ENCODE results near the gene HINT3. TPM values are rescaled to one million over a fixed set of nuclear protein-coding genes. Genes with fewer than 3 reads are reported as not detected.

The HINT3 gene
- total RNA-seq, 1 donor from 2014 or later: 11.8 TPM

- DNase-seq (ENCODE audit: low read depth): no peak
- Histone ChIP-seq H3K36me3 (ENCODE audit: insufficient read depth, low read length) (peaks cover 5% of the 10 kb centered on the region), H3K9me3 (ENCODE audit: insufficient read depth, low read depth, low read length) (no peaks in the 10 kb centered on the region), H3K4me2 (ENCODE audit: low read length) (no peak overlapping the region), H3K4me1 (ENCODE audit: insufficient read depth, low read length) (peaks cover 8% of the 10 kb centered on the region), H3K27ac (ENCODE audit: low read depth, low read length) (peak overlapping the region; percentile 16), H4K20me1 (ENCODE audit: insufficient read depth, low read length) (no peaks in the 10 kb centered on the region), H3K4me3 (ENCODE audit: insufficient read depth, low read depth, low read length) (no peak overlapping the region), H3K9ac (ENCODE audit: low read length) (no peak overlapping the region), H3K27me3 (ENCODE audit: insufficient read depth, low read length) (no peaks in the 10 kb centered on the region), H3K79me2 (ENCODE audit: insufficient read depth, low read length) (no peaks in the 10 kb centered on the region), H2AFZ (ENCODE audit: low read depth, low read length) (no peak overlapping the region)
- no peak for FAIRE-seq
- peaks cover 20% of the 10 kb centered on the region for H3K36me3 Mint-ChIP-seq (ENCODE audit: low read depth, unreplicated experiment)
- H3K27me3 Mint-ChIP-seq (ENCODE audit: low read depth, unreplicated experiment): no peaks in the 10 kb centered on the region
- no peaks in the 10 kb centered on the region for H3K4me1 Mint-ChIP-seq (ENCODE audit: low read depth, unreplicated experiment)
- TF ChIP-seq, protein P1, sequence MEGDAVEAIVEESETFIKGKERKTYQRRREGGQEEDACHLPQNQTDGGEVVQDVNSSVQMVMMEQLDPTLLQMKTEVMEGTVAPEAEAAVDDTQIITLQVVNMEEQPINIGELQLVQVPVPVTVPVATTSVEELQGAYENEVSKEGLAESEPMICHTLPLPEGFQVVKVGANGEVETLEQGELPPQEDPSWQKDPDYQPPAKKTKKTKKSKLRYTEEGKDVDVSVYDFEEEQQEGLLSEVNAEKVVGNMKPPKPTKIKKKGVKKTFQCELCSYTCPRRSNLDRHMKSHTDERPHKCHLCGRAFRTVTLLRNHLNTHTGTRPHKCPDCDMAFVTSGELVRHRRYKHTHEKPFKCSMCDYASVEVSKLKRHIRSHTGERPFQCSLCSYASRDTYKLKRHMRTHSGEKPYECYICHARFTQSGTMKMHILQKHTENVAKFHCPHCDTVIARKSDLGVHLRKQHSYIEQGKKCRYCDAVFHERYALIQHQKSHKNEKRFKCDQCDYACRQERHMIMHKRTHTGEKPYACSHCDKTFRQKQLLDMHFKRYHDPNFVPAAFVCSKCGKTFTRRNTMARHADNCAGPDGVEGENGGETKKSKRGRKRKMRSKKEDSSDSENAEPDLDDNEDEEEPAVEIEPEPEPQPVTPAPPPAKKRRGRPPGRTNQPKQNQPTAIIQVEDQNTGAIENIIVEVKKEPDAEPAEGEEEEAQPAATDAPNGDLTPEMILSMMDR (IDR thresholded peaks at IDR 0.05; ENCODE audit: insufficient read depth, low read depth, low read length): no peak
- no peak for TF ChIP-seq EZH2 (IDR thresholded peaks at IDR 0.05; ENCODE audit: insufficient read depth, low read length)
- no peak overlapping the region for H3K27ac Mint-ChIP-seq (ENCODE audit: unreplicated experiment)
- H3K9me3 Mint-ChIP-seq (ENCODE audit: unreplicated experiment): no peaks in the 10 kb centered on the region
- no peak overlapping the region for H3K4me3 Mint-ChIP-seq (ENCODE audit: unreplicated experiment)
Measured at GRCh38 chr6:125913145-125913544, 43.4 kb upstream of the HINT3 start.

- Histone ChIP-seq H3K27me3 (ENCODE audit: insufficient read depth, low read length) (no peaks in the 10 kb centered on the region), H3K4me2 (ENCODE audit: low read length) (peak overlapping the region; percentile 10), H3K4me3 (ENCODE audit: insufficient read depth, low read depth, low read length) (no peak overlapping the region), H4K20me1 (ENCODE audit: insufficient read depth, low read length) (no peaks in the 10 kb centered on the region), H3K36me3 (ENCODE audit: insufficient read depth, low read length) (peaks cover 4% of the 10 kb centered on the region), H3K4me1 (ENCODE audit: insufficient read depth, low read length) (peaks cover 8% of the 10 kb centered on the region), H3K9ac (ENCODE audit: low read length) (no peak overlapping the region), H3K79me2 (ENCODE audit: insufficient read depth, low read length) (no peaks in the 10 kb centered on the region), H2AFZ (ENCODE audit: low read depth, low read length) (no peak overlapping the region), H3K27ac (ENCODE audit: low read depth, low read length) (peak overlapping the region; percentile 16), H3K9me3 (ENCODE audit: insufficient read depth, low read depth, low read length) (no peaks in the 10 kb centered on the region)
- Mint-ChIP-seq H3K36me3 (ENCODE audit: low read depth, unreplicated experiment) (peaks cover 20% of the 10 kb centered on the region), H3K4me1 (ENCODE audit: low read depth, unreplicated experiment) (peaks cover 4% of the 10 kb centered on the region), H3K4me3 (ENCODE audit: unreplicated experiment) (no peak overlapping the region), H3K27me3 (ENCODE audit: low read depth, unreplicated experiment) (no peaks in the 10 kb centered on the region), H3K9me3 (ENCODE audit: unreplicated experiment) (no peaks in the 10 kb centered on the region), H3K27ac (ENCODE audit: unreplicated experiment) (no peak overlapping the region)
- FAIRE-seq (no peak), DNase-seq (ENCODE audit: low read depth) (peak; percentile 96)
- no peak for TF ChIP-seq EZH2 (IDR thresholded peaks at IDR 0.05; ENCODE audit: insufficient read depth, low read length)
- TF ChIP-seq, protein P1 (IDR thresholded peaks at IDR 0.05; ENCODE audit: insufficient read depth, low read depth, low read length): no peak
Measured at GRCh38 chr6:125913864-125914351, 42.7 kb upstream of the HINT3 start.

DNA sequence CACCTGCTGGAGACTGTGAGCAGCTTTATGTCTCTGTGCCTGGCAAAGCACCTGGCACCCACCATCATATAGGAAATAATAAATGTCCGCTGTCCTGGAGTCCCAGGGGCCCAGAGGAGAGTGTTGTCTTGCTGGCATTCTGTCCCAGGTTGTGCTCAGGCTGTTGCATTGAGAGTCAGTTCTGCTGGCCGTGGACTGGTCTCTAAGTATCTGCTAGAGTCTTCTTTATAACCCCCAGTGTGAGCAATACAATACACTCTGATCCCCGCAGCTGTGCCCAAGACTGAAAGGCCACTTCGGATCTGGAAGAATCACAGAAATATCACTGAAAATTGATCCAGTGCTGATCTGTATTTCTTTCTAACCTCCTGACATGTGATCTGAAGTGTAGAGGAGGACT lies 38.3 kb upstream of the HINT3 start:
- Histone ChIP-seq H3K36me3 (ENCODE audit: insufficient read depth, low read length) (no peaks in the 10 kb centered on the region), H3K27ac (ENCODE audit: low read depth, low read length) (no peak overlapping the region), H3K79me2 (ENCODE audit: insufficient read depth, low read length) (no peaks in the 10 kb centered on the region), H3K4me2 (ENCODE audit: low read length) (no peak overlapping the region), H3K9me3 (ENCODE audit: insufficient read depth, low read depth, low read length) (no peaks in the 10 kb centered on the region), H3K4me1 (ENCODE audit: insufficient read depth, low read length) (peaks cover 6% of the 10 kb centered on the region), H3K4me3 (ENCODE audit: insufficient read depth, low read depth, low read length) (no peak overlapping the region), H2AFZ (ENCODE audit: low read depth, low read length) (no peak overlapping the region), H4K20me1 (ENCODE audit: insufficient read depth, low read length) (no peaks in the 10 kb centered on the region), H3K9ac (ENCODE audit: low read length) (no peak overlapping the region), H3K27me3 (ENCODE audit: insufficient read depth, low read length) (no peaks in the 10 kb centered on the region)
- H3K4me3 Mint-ChIP-seq (ENCODE audit: unreplicated experiment): no peak overlapping the region
- FAIRE-seq: no peak
- peak overlapping the region; percentile 34 for H3K27ac Mint-ChIP-seq (ENCODE audit: unreplicated experiment)
- H3K9me3 Mint-ChIP-seq (ENCODE audit: unreplicated experiment): no peaks in the 10 kb centered on the region
- H3K36me3 Mint-ChIP-seq (ENCODE audit: low read depth, unreplicated experiment): peaks cover 26% of the 10 kb centered on the region
- no peak for DNase-seq (ENCODE audit: low read depth)
- peaks cover 11% of the 10 kb centered on the region for H3K4me1 Mint-ChIP-seq (ENCODE audit: low read depth, unreplicated experiment)
- no peak for TF ChIP-seq EZH2 (IDR thresholded peaks at IDR 0.05; ENCODE audit: insufficient read depth, low read length)
- TF ChIP-seq, protein P1 (IDR thresholded peaks at IDR 0.05; ENCODE audit: insufficient read depth, low read depth, low read length): no peak
- no peaks in the 10 kb centered on the region for H3K27me3 Mint-ChIP-seq (ENCODE audit: low read depth, unreplicated experiment)

Measured in astrocyte (in vitro differentiated cells and primary cell).